Keratinocyte (primary cell): Measurements from ENCODE around the gene CIDEC. TPM values are rescaled to one million over a fixed set of nuclear protein-coding genes. Genes with fewer than 3 reads are reported as not detected.
"Not testable (repeated sequence)": the region's sequence is repeated elsewhere in the genome, so short reads cannot be mapped to it uniquely, and the experiment has no call there.

Experiments used
- DNase-seq: peaks from one replicate; pipeline ENCODE4 v3.0.0-alpha.2; 2011; ENCODE audit warnings: low read depth, missing footprints, low spot score
- FAIRE-seq: peaks from 2 replicates; lab custom pipeline; 2011; peaks lifted over from hg19 to GRCh38; lab: Jason Lieb, UNC
- H2AFZ ChIP-seq: 2 replicates; pipeline ENCODE4 v1.6.0; 2012; ENCODE audit warnings: low read length, control low read depth, inconsistent platforms; ENCODE audit not compliant: control insufficient read depth
- H3K27ac ChIP-seq: 2 replicates; pipeline ENCODE4 v1.5.1; 2011; ENCODE audit warnings: low read length; ENCODE audit not compliant: control insufficient read depth, insufficient read depth
- H3K27me3 ChIP-seq: 3 replicates; pipeline ENCODE4 v1.6.0; 2011; ENCODE audit warnings: low read length; ENCODE audit not compliant: control insufficient read depth, insufficient read depth; ENCODE audit errors: extremely low read depth
- H3K36me3 ChIP-seq, 2 experiments: 2 replicates in 1 of 2; 3 replicates in 1 of 2; pipeline ENCODE4 v1.5.1; 2011; ENCODE audit warnings: low read length in 2 of 2, mild to moderate bottlenecking in 1 of 2; ENCODE audit not compliant: control insufficient read depth in 2 of 2, insufficient read depth in 2 of 2; ENCODE audit errors: extremely low read depth in 1 of 2
- H3K4me1 ChIP-seq: 3 replicates; pipeline ENCODE4 v1.5.1; 2011; ENCODE audit warnings: low read length; ENCODE audit not compliant: control insufficient read depth, insufficient read depth; ENCODE audit errors: extremely low read depth
- H3K4me2 ChIP-seq: 3 replicates; pipeline ENCODE4 v1.6.0; 2011; ENCODE audit warnings: low read depth, low read length; ENCODE audit not compliant: control insufficient read depth, insufficient read depth; ENCODE audit errors: extremely low read depth
- H3K4me3 ChIP-seq, 3 experiments: fragments of 200-600 bp in 1 of 3; sonication (generic) in 1 of 3; 2 replicates in 2 of 3; 3 replicates in 1 of 3; pipeline ENCODE4 v1.5.1; 2011 to 2016; ENCODE audit warnings: low read length in 3 of 3, mild to moderate bottlenecking in 3 of 3, control low read depth in 2 of 3, inconsistent platforms in 1 of 3, low read depth in 1 of 3, mixed read lengths in 1 of 3, mixed run types in 1 of 3, moderate library complexity in 1 of 3; ENCODE audit not compliant: control insufficient read depth in 2 of 3, insufficient read depth in 2 of 3; ENCODE audit errors: extremely low read depth in 1 of 3
- H3K79me2 ChIP-seq: 2 replicates; pipeline ENCODE4 v1.6.0; 2012; ENCODE audit warnings: low read length; ENCODE audit not compliant: control insufficient read depth, insufficient read depth
- H3K9ac ChIP-seq: 3 replicates; pipeline ENCODE4 v1.6.0; 2011; ENCODE audit warnings: low read length; ENCODE audit not compliant: control insufficient read depth, insufficient read depth; ENCODE audit errors: extremely low read depth
- H3K9me1 ChIP-seq: 3 replicates; pipeline ENCODE4 v1.6.0; 2011; ENCODE audit warnings: low read length; ENCODE audit not compliant: control insufficient read depth, insufficient read depth; ENCODE audit errors: extremely low read depth
- H3K9me3 ChIP-seq: 2 replicates; pipeline ENCODE4 v1.5.1; 2012; ENCODE audit warnings: low read depth, low read length; ENCODE audit not compliant: control insufficient read depth
- H4K20me1 ChIP-seq: 3 replicates; pipeline ENCODE4 v1.6.0; 2011; ENCODE audit warnings: low read length; ENCODE audit not compliant: control insufficient read depth, insufficient read depth; ENCODE audit errors: extremely low read depth
- CTCF ChIP-seq, 3 experiments: IDR thresholded peaks in 1 of 3; conservative IDR thresholded peaks in 1 of 3; optimal IDR thresholded peaks in 1 of 3; 2 replicates in 2 of 3; 3 replicates in 1 of 3; pipeline versions ENCODE3 to v1.5.1; 2011; ENCODE audit warnings: low read length in 3 of 3, mild to moderate bottlenecking in 3 of 3, moderate library complexity in 2 of 3, control low read depth in 1 of 3, inconsistent platforms in 1 of 3; ENCODE audit not compliant: insufficient read depth in 2 of 3; ENCODE audit errors: extremely low read depth in 1 of 3
- EZH2 ChIP-seq: IDR thresholded peaks from one replicate; pipeline ENCODE4 v1.6.1; 2012; ENCODE audit warnings: inconsistent platforms, mild to moderate bottlenecking, low read length, moderate library complexity
- dilution Hi-C: fragments of 300-500 bp; cut with MboI; formaldehyde crosslinking; loops from one replicate; pipeline ENCODE4 v1.7.0; 2020; ENCODE audit warnings: low sequenced_read_pairs; ENCODE audit not compliant: extremely low pct_ligation_motif_present
- polyA plus RNA-seq, 5 experiments: library from polyadenylated mRNA; depleted of rRNA in 3 of 5; stranded (reverse) in 3 of 5; stranded (forward) in 1 of 5; unstranded in 1 of 5; fragments of >200 nt; gene quantifications; 1 replicate in 1 of 5; 2 replicates in 3 of 5; 3 replicates in 1 of 5; pipeline versions ENCODE4 v1.2.1 to v1.2.3, GENCODE V29; 2011 to 2012; ENCODE audit warnings: missing spikeins in 2 of 5, low read depth in 1 of 5, low replicate concordance in 1 of 5

The CIDEC gene
- polyA plus RNA-seq, 1 donor (not counting 4 experiments of a cell fraction or from before 2014, with no cell fraction given): not detected

GRCh38 chr3:9901967-9902366, 21.9 kb upstream of the CIDEC start:
- FAIRE-seq (no peak), DNase-seq (no peak)
- no peaks in the 10 kb centered on the region for H3K27me3 ChIP-seq
- H3K4me3 ChIP-seq: no peak overlapping the region
- dilution Hi-C loops: no loop called here
- peaks cover 4 to 5% of the 10 kb centered on the region in 2 experiments for H3K36me3 ChIP-seq
- TF ChIP-seq EZH2 (no peak), CTCF (optimal IDR thresholded peaks at IDR 0.05 in 1 of 3, IDR thresholded peaks at IDR 0.05 in 1 of 3, conservative IDR thresholded peaks at IDR 0.05 in 1 of 3; ENCODE audit: extremely low read depth in 1 of 3, insufficient read depth in 2 of 3, low read length in 3 of 3) (no peak)
- no peaks in the 10 kb centered on the region for H4K20me1 ChIP-seq
- peaks cover 7% of the 10 kb centered on the region for H3K9me1 ChIP-seq
- H3K9ac ChIP-seq: no peak overlapping the region
- H3K79me2 ChIP-seq: no peaks in the 10 kb centered on the region
- H3K4me2 ChIP-seq: peak overlapping the region; percentile 72
- no peak overlapping the region for H3K27ac ChIP-seq
- H2AFZ ChIP-seq: peak overlapping the region; percentile 93
- peaks cover 47% of the 10 kb centered on the region for H3K4me1 ChIP-seq
- no peaks in the 10 kb centered on the region for H3K9me3 ChIP-seq

GRCh38 chr3:9900965-9901415, 20.9 kb upstream of the CIDEC start:
- H3K9ac ChIP-seq, H3K36me3 ChIP-seq, H3K4me3 ChIP-seq, H3K27me3 ChIP-seq, H3K9me3 ChIP-seq, H3K4me2 ChIP-seq, H4K20me1 ChIP-seq, dilution Hi-C loops, DNase-seq, FAIRE-seq, H3K27ac ChIP-seq, H3K9me1 ChIP-seq, H2AFZ ChIP-seq, H3K79me2 ChIP-seq: not testable (repeated sequence)
- H3K4me1 ChIP-seq: peaks cover 47% of the 10 kb centered on the region

- no peak for FAIRE-seq
- TF ChIP-seq CTCF (optimal IDR thresholded peaks at IDR 0.05 in 1 of 3, IDR thresholded peaks at IDR 0.05 in 1 of 3, conservative IDR thresholded peaks at IDR 0.05 in 1 of 3; ENCODE audit: extremely low read depth in 1 of 3, insufficient read depth in 2 of 3, low read length in 3 of 3): no peak
- TF ChIP-seq EZH2: no peak
- H3K9me1 ChIP-seq: peaks cover 7% of the 10 kb centered on the region
- peaks cover 0 to 4% of the 10 kb centered on the region in 2 experiments for H3K36me3 ChIP-seq
- peak overlapping the region; percentile 15 for H3K27ac ChIP-seq
- H3K4me2 ChIP-seq: peak overlapping the region; percentile 30
- no peaks in the 10 kb centered on the region for H3K9me3 ChIP-seq
- H3K4me1 ChIP-seq: peaks cover 50% of the 10 kb centered on the region
- no peaks in the 10 kb centered on the region for H3K79me2 ChIP-seq
- no peak overlapping the region for H3K4me3 ChIP-seq
- no peak for DNase-seq
- dilution Hi-C loops: no loop called here
- no peaks in the 10 kb centered on the region for H3K27me3 ChIP-seq
- H3K9ac ChIP-seq: peak overlapping the region; percentile 6
- H2AFZ ChIP-seq: no peak overlapping the region
- H4K20me1 ChIP-seq: no peaks in the 10 kb centered on the region
Measured at GRCh38 chr3:9899289-9899791, 19.3 kb upstream of the CIDEC start.
